22Rv1 (cell line): ENCODE data around the gene PIK3R5.

Source experiments
- H3K27ac ChIP-seq: fragments of 450-650 bp; 2 replicates; pipeline ENCODE4 v1.5.1; 2017
- CTCF ChIP-seq: fragments of 450-650 bp; IDR thresholded peaks from 2 replicates; pipeline ENCODE4 v1.5.1; 2017; ENCODE audit warnings: mild to moderate bottlenecking
- ZFX ChIP-seq: fragments of 450-650 bp; IDR thresholded peaks from 2 replicates; pipeline ENCODE4 v1.6.1; 2017; ENCODE audit warnings: antibody characterized with exemption, borderline replicate concordance

The PIK3R5 gene

GRCh38 chr17:8889458-8890210 is 75.9 kb downstream of the PIK3R5 start:
- H3K27ac ChIP-seq, result no peak overlapping the region
- TF ChIP-seq CTCF (no peak), ZFX (no peak)

- H3K27ac ChIP-seq, result no peak overlapping the region
- TF ChIP-seq CTCF (peak; percentile 44), ZFX (no peak)
Measured at GRCh38 chr17:8888704-8889302, 76.7 kb downstream of the PIK3R5 start.

- TF ChIP-seq CTCF (peak; percentile 87), ZFX (no peak)
- H3K27ac ChIP-seq, result no peak overlapping the region
Measured at GRCh38 chr17:8887834-8888703, 77.4 kb downstream of the PIK3R5 start.

- TF ChIP-seq CTCF (no peak), ZFX (no peak)
- no peak overlapping the region for H3K27ac ChIP-seq
Measured at GRCh38 chr17:8887301-8887700, 78.2 kb downstream of the PIK3R5 start.

- H3K27ac ChIP-seq, result peak overlapping the region; percentile 46; the same call in 1 of the 2 replicates
- no peak for TF ChIP-seq CTCF
- no peak for TF ChIP-seq ZFX
Measured at GRCh38 chr17:8885967-8886684, 79.4 kb downstream of the PIK3R5 start.

GRCh38 chr17:8885163-8885966 is 80.1 kb downstream of the PIK3R5 start:
- H3K27ac ChIP-seq, result peak overlapping the region; percentile 46; the same call in 1 of the 2 replicates
